Karpas-422 (cell line): ENCODE data around the gene MRC2. TPM values are rescaled to one million over a fixed set of nuclear protein-coding genes. Genes with fewer than 3 reads are reported as not detected.

Source experiments
- DNase-seq: peaks from one replicate; pipeline ENCODE4 v3.0.0-alpha.2; 2015
- H2AFZ ChIP-seq: fragments of 200-600 bp; sonication (generic); 2 replicates; pipeline ENCODE4 v1.6.1; 2014; ENCODE audit warnings: antibody characterized with exemption, low read length, mixed read lengths
- H3K27ac ChIP-seq: fragments of 200-600 bp; sonication (generic); 2 replicates; pipeline ENCODE4 v1.5.1; 2014; ENCODE audit warnings: mild to moderate bottlenecking, low read length, moderate library complexity
- H3K27me3 ChIP-seq: fragments of 200-600 bp; sonication (generic); 2 replicates; pipeline ENCODE4 v1.6.1; 2014; ENCODE audit warnings: low read length, mixed read lengths
- H3K36me3 ChIP-seq: fragments of 200-600 bp; sonication (generic); 2 replicates; pipeline ENCODE4 v1.6.1; 2014; ENCODE audit warnings: low read length, mixed read lengths; ENCODE audit not compliant: insufficient read depth
- H3K4me1 ChIP-seq: fragments of 200-600 bp; sonication (generic); 2 replicates; pipeline ENCODE4 v1.6.1; 2014; ENCODE audit warnings: mild to moderate bottlenecking, low read length, mixed read lengths
- H3K4me2 ChIP-seq: fragments of 200-600 bp; sonication (generic); 2 replicates; pipeline ENCODE4 v1.6.1; 2014; ENCODE audit warnings: low read length, low read depth, mild to moderate bottlenecking; ENCODE audit not compliant: poor library complexity, severe bottlenecking
- H3K4me3 ChIP-seq: fragments of 200-600 bp; sonication (generic); 2 replicates; pipeline ENCODE4 v1.5.1; 2014; ENCODE audit warnings: mild to moderate bottlenecking, antibody characterized with exemption, low read length, mixed read lengths
- H3K79me2 ChIP-seq: fragments of 200-600 bp; sonication (generic); 2 replicates; pipeline ENCODE4 v1.6.1; 2014; ENCODE audit warnings: mild to moderate bottlenecking, low read length, mixed read lengths
- H3K9ac ChIP-seq: fragments of 200-600 bp; sonication (generic); 2 replicates; pipeline ENCODE4 v1.6.0; 2014; ENCODE audit warnings: low read length
- H3K9me2 ChIP-seq: fragments of 200-600 bp; sonication (generic), shearing (Covaris generic); replicated peaks from 2 replicates; pipeline ENCODE4 v1.6.0; 2014; ENCODE audit warnings: mild to moderate bottlenecking, low read length, moderate library complexity; ENCODE audit not compliant: insufficient read depth
- H3K9me3 ChIP-seq: fragments of 300-700, 200-600 bp; sonication (generic); 2 replicates; pipeline ENCODE4 v1.6.1; 2014; ENCODE audit warnings: low read length, mixed read lengths
- H4K20me1 ChIP-seq: fragments of 200-600 bp; sonication (generic); 2 replicates; pipeline ENCODE4 v1.6.1; 2014; ENCODE audit warnings: mild to moderate bottlenecking, antibody characterized with exemption, low read length, low read depth; ENCODE audit not compliant: insufficient read depth
- total RNA-seq: library from RNA; depleted of rRNA; stranded (reverse); fragments of >200 nt; shearing (Covaris generic); gene quantifications from 2 replicates; pipeline ENCODE4 v1.2.3, GENCODE V29; 2014; ENCODE audit warnings: low replicate concordance

The MRC2 gene
- total RNA-seq, 1 experiment from 2014 or later, result 0.26 TPM

- Histone ChIP-seq H3K9me2 (no peaks in the 10 kb centered on the region), H4K20me1 (0 out of 2 replicates have a peak, but pooled peaks cover 8% of the 10 kb centered on the region), H3K9me3 (no peaks in the 10 kb centered on the region), H3K4me3 (no peak overlapping the region), H3K4me1 (no peaks in the 10 kb centered on the region), H3K27ac (no peak overlapping the region), H2AFZ (no peak overlapping the region), H3K9ac (no peak overlapping the region), H3K27me3 (no peaks in the 10 kb centered on the region), H3K79me2 (no peaks in the 10 kb centered on the region), H3K4me2 (no peak overlapping the region), H3K36me3 (no peaks in the 10 kb centered on the region)
- no peak for DNase-seq
Measured at GRCh38 chr17:62626719-62627218, 701 bp upstream of the MRC2 start.

- Histone ChIP-seq H3K4me1 (no peaks in the 10 kb centered on the region), H3K4me2 (no peak overlapping the region), H3K9me2 (no peaks in the 10 kb centered on the region), H3K79me2 (no peaks in the 10 kb centered on the region), H3K4me3 (no peak overlapping the region), H4K20me1 (0 out of 2 replicates have a peak, but pooled peaks cover 8% of the 10 kb centered on the region), H3K9me3 (no peaks in the 10 kb centered on the region), H3K36me3 (no peaks in the 10 kb centered on the region), H3K9ac (no peak overlapping the region), H3K27me3 (no peaks in the 10 kb centered on the region), H3K27ac (no peak overlapping the region), H2AFZ (no peak overlapping the region)
- no peak for DNase-seq
Measured at GRCh38 chr17:62627904-62628633, 599 bp downstream of the MRC2 start.

- Histone ChIP-seq H3K4me2 (no peak overlapping the region), H3K27ac (no peak overlapping the region), H2AFZ (no peak overlapping the region), H3K4me3 (no peak overlapping the region), H3K79me2 (no peaks in the 10 kb centered on the region), H3K36me3 (no peaks in the 10 kb centered on the region), H3K9ac (no peak overlapping the region), H3K27me3 (no peaks in the 10 kb centered on the region), H4K20me1 (0 out of 2 replicates have a peak, but pooled peaks cover 8% of the 10 kb centered on the region), H3K9me3 (no peaks in the 10 kb centered on the region), H3K4me1 (no peaks in the 10 kb centered on the region), H3K9me2 (no peaks in the 10 kb centered on the region)
- DNase-seq, result no peak
Measured at GRCh38 chr17:62628831-62629555, 1.5 kb downstream of the MRC2 start.

- 0 out of 2 replicates have a peak, but pooled peaks cover 8% of the 10 kb centered on the region for H4K20me1 ChIP-seq
Measured at GRCh38 chr17:62629556-62630364, 2.3 kb downstream of the MRC2 start.

GRCh38 chr17:62630365-62631085 is 3.1 kb downstream of the MRC2 start:
- no peak overlapping the region for H3K27ac ChIP-seq
- H3K4me3 ChIP-seq, result no peak overlapping the region
- DNase-seq, result no peak
- H3K4me2 ChIP-seq, result no peak overlapping the region
- H3K9me2 ChIP-seq, result no peaks in the 10 kb centered on the region
- H3K9me3 ChIP-seq, result no peaks in the 10 kb centered on the region
- H3K9ac ChIP-seq, result no peak overlapping the region
- no peak overlapping the region for H2AFZ ChIP-seq
- no peaks in the 10 kb centered on the region for H3K79me2 ChIP-seq
- 0 out of 2 replicates have a peak, but pooled peaks cover 4% of the 10 kb centered on the region for H4K20me1 ChIP-seq
- no peaks in the 10 kb centered on the region for H3K27me3 ChIP-seq
- no peaks in the 10 kb centered on the region for H3K36me3 ChIP-seq
- no peaks in the 10 kb centered on the region for H3K4me1 ChIP-seq

More at GRCh38 chr17:62629556-62630364, 2.3 kb downstream of the MRC2 start:
- H3K36me3 ChIP-seq, result no peaks in the 10 kb centered on the region
- H2AFZ ChIP-seq, result no peak overlapping the region
- H3K9ac ChIP-seq, result no peak overlapping the region
- H3K4me1 ChIP-seq, result no peaks in the 10 kb centered on the region
- H3K27me3 ChIP-seq, result no peaks in the 10 kb centered on the region
- no peak overlapping the region for H3K4me2 ChIP-seq
- no peak overlapping the region for H3K4me3 ChIP-seq
- no peaks in the 10 kb centered on the region for H3K9me3 ChIP-seq
- H3K27ac ChIP-seq, result no peak overlapping the region
- H3K79me2 ChIP-seq, result no peaks in the 10 kb centered on the region
- DNase-seq, result no peak
- H3K9me2 ChIP-seq, result no peaks in the 10 kb centered on the region

GRCh38 chr17:62631086-62631935 is 3.8 kb downstream of the MRC2 start:
- Histone ChIP-seq H3K4me3 (no peak overlapping the region), H3K9me2 (no peaks in the 10 kb centered on the region), H3K36me3 (no peaks in the 10 kb centered on the region), H3K9ac (no peak overlapping the region), H4K20me1 (0 out of 2 replicates have a peak, but pooled peaks cover 4% of the 10 kb centered on the region), H2AFZ (no peak overlapping the region), H3K27ac (no peak overlapping the region), H3K4me1 (no peaks in the 10 kb centered on the region), H3K4me2 (no peak overlapping the region), H3K79me2 (no peaks in the 10 kb centered on the region), H3K27me3 (no peaks in the 10 kb centered on the region), H3K9me3 (no peaks in the 10 kb centered on the region)
- DNase-seq, result peak; percentile 36
